Activated CD4-positive, alpha-beta memory T cell treated with anti-CD3 and anti-CD28 coated beads, Interleukin-2, amount 10 ng/mL, durations not matched to agents 7 days and 5 days (primary cell): ENCODE results near the gene PCDHGC3. TPM values are rescaled to one million over a fixed set of nuclear protein-coding genes. Genes with fewer than 3 reads are reported as not detected.

Source experiments
- CTCF ChIA-PET: fragments of 350-600 bp; sonication (Branson Sonifier 250); formaldehyde crosslinking; loops from one replicate; lab custom pipeline; 2021; ENCODE audit warnings: antibody characterized with exemption, inconsistent platforms; lab: Charles Lee
- POLR2A ChIA-PET: fragments of 350-600 bp; sonication (Branson Sonifier 250); formaldehyde crosslinking; loops from one replicate; lab custom pipeline; 2021; ENCODE audit warnings: antibody characterized with exemption; lab: Charles Lee
- DNase-seq: peaks from one replicate; pipeline ENCODE4 v3.0.0-alpha.2; 2020
- H3K27ac Mint-ChIP-seq: one replicate; pipeline ENCODE4 v1.8.0; 2021; ENCODE audit warnings: mild to moderate bottlenecking, mixed read lengths
- H3K27me3 Mint-ChIP-seq: one replicate; pipeline ENCODE4 v1.8.0; 2021; ENCODE audit warnings: mixed read lengths
- H3K36me3 Mint-ChIP-seq: one replicate; pipeline ENCODE4 v1.8.0; 2021; ENCODE audit warnings: low read depth, mixed read lengths
- H3K4me1 Mint-ChIP-seq: one replicate; pipeline ENCODE4 v1.8.0; 2021; ENCODE audit warnings: mixed read lengths
- H3K4me3 Mint-ChIP-seq: one replicate; pipeline ENCODE4 v1.8.0; 2021; ENCODE audit warnings: mild to moderate bottlenecking, mixed read lengths
- H3K9me3 Mint-ChIP-seq: one replicate; pipeline ENCODE4 v1.8.0; 2021; ENCODE audit warnings: mixed read lengths
- total RNA-seq, 2 experiments: library from RNA; stranded (reverse); gene quantifications; one replicate each; pipeline ENCODE4 v1.2.3, GENCODE V29; 2021

PCDHGC3 gene
- total RNA-seq, 2 experiments from 2014 or later = not detected

DNA sequence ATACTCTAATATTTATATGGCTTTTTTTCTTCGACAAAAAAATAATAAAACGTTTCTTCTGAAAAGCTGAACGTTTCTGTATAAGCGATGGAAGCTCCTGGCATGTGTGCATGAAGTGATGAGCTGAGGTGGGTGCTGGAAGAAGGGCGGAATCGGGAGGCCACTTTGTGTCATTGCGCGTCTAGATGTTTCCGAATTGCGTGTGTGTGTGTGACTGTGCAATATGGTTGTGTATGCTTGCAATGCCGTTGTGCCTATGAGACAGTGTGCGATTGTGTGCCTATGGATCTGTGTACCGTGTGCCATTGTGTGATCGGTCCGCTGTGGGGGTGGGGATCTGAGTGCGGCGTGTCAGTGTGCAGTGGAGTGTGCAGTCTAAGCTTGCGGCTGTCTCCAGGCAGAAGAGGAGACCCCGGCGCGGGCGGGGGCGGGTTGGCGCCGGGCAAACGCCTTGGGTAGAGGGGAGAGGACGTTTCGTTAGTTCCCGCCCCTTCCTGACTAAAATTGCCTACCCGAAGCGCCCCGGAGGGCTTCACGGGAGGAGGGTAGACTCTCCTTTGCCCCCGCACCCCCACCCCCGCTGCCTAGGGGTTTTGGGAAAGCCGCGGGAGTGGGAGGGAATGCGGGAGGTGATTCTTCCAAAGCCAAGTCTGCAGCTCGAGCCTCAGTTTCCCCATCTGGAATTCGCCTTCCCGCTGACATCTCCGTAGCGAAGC, 37.3 kb downstream of the PCDHGC3 start:
- no peaks in the 10 kb centered on the region for H3K9me3 Mint-ChIP-seq
- ChIA-PET CTCF (interaction anchor here (0.6 to 4.9 kb wide), 31 partner anchors 11 to 1078 kb away, joined by 3 to 57 read pairs (median 7); partner anchors contain the start of genes PCDHB15, PCDHGA1, PCDHGA10 and PCDHGA11), POLR2A (interaction anchor here (1.4 to 3.5 kb wide), 2 partner anchors 92 to 193 kb away, joined by 3 to 12 read pairs; partner anchors contain the start of genes PCDHGA11 and TAF7)
- H3K4me3 Mint-ChIP-seq = peak overlapping the region; percentile 66
- peaks cover 41% of the 10 kb centered on the region for H3K36me3 Mint-ChIP-seq
- DNase-seq = peak; percentile 26
- H3K27ac Mint-ChIP-seq = peak overlapping the region; percentile 59
- no peaks in the 10 kb centered on the region for H3K27me3 Mint-ChIP-seq
- H3K4me1 Mint-ChIP-seq = peaks cover 30% of the 10 kb centered on the region

DNA sequence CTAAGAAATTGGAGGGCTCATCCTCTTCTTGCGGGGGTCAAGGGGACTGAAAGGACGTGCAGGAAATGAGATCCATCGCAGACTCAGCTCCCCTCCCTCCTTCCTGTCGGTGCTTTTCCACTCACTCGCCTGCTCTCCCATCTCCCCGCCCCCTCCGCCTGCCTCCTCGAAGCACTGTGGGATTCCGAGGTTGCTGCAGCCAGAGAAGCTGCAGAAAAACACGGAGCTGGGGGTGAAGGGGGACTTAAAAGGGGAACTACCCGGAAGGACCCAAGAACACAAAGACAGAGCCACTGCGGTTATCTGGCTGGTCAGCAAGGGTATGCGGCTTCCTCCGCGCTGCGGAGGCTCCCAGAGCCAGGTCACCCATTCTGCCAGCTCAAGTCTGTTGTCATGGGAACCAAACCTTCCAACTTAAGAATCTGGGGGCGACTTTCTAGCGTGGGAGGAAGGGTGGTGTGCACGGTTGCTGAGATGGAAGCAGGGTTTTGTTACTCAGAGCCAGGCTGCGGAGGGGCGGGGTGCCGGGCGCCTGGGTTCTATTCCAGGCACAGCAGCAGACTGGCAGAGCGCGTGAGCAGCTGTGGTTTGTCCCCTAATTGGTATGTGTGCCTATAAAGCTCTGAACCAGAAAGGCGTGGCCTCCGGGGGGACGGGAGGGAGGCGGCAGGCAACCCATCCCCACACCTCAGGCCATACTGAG, 38.0 kb downstream of the PCDHGC3 start:
- POLR2A ChIA-PET = interaction anchor here (1.4 to 3.5 kb wide), 3 partner anchors 10 to 194 kb away, joined by 3 to 12 read pairs (median 5); partner anchors contain the start of genes PCDHGA11 and TAF7
- H3K4me3 Mint-ChIP-seq = peak overlapping the region; percentile 24
- DNase-seq = peak; percentile 23
- H3K36me3 Mint-ChIP-seq = peaks cover 46% of the 10 kb centered on the region
- H3K27me3 Mint-ChIP-seq = no peaks in the 10 kb centered on the region
- CTCF ChIA-PET = interaction anchor here (0.6 to 4.9 kb wide), 25 partner anchors 10 to 194 kb away, joined by 3 to 57 read pairs (median 7); partner anchors contain the start of genes PCDHGA10, PCDHGA11, PCDHGA12 and PCDHGA9
- no peaks in the 10 kb centered on the region for H3K9me3 Mint-ChIP-seq
- no peak overlapping the region for H3K27ac Mint-ChIP-seq
- H3K4me1 Mint-ChIP-seq = peaks cover 30% of the 10 kb centered on the region

DNA sequence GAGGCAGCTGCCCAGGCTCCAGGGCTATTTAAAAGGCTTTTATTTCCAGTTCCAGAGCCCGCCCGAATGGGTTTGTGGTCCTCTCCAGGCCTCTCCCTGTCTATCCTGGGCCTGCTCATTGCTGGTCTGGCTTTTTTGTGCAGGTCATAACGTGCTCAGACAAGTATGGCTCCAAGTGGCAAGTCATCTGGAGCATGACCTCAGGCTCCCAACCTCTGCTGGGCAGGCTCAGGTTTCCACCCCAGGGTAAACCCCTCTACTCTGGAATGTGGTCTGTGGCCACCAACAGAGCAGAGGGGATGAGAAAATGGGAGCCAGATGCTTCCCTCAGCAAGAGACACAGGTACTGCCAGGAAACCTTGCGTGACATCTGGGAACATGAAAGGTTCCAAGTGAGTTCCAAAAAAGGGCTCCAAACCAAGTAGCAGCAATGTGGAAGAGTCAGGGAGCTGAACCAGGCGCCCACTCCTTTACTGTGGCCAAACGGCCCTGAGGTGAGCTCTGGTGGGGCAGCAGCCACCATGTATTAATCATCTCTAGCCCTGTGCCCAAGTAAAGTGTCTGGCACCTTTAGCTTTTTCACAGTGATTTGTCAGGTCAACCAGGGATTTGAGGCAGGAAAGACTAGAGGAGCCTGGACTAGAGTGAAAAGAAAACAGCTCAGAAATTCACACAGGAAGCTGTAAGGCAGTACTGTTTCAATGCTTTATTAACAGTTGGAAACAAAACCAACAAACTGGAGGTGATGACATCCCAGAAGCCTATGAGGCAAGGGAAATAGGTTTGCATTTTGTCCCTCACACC, 38.8 kb downstream of the PCDHGC3 start:
- ChIA-PET POLR2A (interaction anchor here (1.0 to 3.5 kb wide), 3 partner anchors 10 to 194 kb away, joined by 4 to 12 read pairs (median 5); partner anchors contain the start of genes PCDHGA11 and TAF7), CTCF (interaction anchor here (0.6 to 4.9 kb wide), 20 partner anchors 9 to 195 kb away, joined by 3 to 57 read pairs (median 5); partner anchors contain the start of genes DIAPH1, PCDHGA10, PCDHGA11 and PCDHGA12)
- Mint-ChIP-seq H3K4me1 (peaks cover 30% of the 10 kb centered on the region), H3K27me3 (no peaks in the 10 kb centered on the region), H3K9me3 (no peaks in the 10 kb centered on the region), H3K36me3 (peaks cover 54% of the 10 kb centered on the region), H3K27ac (peak overlapping the region; percentile 52), H3K4me3 (no peak overlapping the region)
- DNase-seq = no peak

DNA sequence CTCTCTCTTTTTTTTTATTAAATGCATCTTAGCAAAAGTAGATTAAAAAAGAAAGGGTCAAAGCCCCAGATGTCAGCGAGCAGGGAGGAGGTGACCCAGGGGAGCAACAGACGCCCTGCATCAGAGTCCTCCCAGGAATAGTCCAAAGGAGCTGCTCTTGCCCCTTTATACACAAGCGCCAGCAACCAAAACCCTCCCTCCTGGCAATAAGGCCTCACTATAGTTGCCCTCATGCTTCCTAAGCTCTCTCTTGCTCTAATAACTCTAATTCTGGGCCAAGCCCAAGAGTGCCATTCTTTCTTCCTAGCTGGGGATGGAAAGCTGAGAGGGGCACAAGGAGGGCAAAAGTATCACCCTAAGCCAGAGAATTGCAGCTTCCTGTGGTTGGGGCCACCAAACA, 39.4 kb downstream of the PCDHGC3 start:
- Mint-ChIP-seq H3K27me3 (no peaks in the 10 kb centered on the region), H3K9me3 (no peaks in the 10 kb centered on the region), H3K27ac (peak overlapping the region; percentile 52), H3K36me3 (peaks cover 60% of the 10 kb centered on the region), H3K4me1 (peaks cover 28% of the 10 kb centered on the region), H3K4me3 (no peak overlapping the region)
- ChIA-PET CTCF (interaction anchor here (0.9 to 3.7 kb wide), 11 partner anchors 8 to 165 kb away, joined by 3 to 16 read pairs (median 4); partner anchors contain the start of genes DIAPH1, PCDHGA10, PCDHGA12 and PCDHGB1), POLR2A (interaction anchor here (1.0 to 1.4 kb wide), 2 partner anchors 9 to 94 kb away, joined by 4 to 5 read pairs; partner anchors contain the start of gene PCDHGA11)
- DNase-seq = no peak

DNA sequence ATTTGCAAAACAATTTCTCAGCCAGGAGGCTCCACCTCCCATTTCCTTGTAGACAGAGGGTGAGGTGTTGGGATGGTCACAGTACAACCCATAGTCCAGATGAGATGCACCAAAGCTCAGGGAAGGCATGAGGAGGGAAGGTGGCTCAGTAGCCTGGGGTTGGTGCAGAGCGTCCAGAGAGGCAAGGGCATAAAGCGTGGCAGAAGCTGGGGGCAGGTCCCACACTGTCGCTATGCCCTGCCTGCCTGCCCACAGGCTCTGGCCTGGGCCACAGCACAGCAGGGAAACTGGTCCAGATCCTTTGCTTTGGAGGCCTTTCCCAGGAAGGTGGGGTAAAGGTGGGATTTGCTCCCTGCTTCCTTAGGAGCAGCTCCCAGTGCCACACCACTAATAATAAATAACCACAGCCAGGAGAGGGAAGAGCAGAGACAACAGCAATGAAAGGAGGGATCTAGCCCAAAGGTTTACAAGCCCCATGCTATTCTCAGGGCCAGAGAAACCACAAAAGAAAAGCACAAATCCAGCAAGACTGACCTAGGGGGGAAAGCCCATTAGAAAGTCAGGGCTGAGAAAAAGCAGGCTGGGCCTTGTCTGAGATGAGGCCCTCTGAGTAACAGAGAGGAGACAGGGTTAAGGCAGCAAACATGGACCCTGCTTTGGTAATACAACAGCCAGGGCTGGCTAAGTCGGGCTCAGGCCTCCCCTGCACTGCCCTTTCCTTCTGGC, 40.3 kb downstream of the PCDHGC3 start:
- Mint-ChIP-seq H3K4me1 (peaks cover 31% of the 10 kb centered on the region), H3K27ac (no peak overlapping the region)
- POLR2A ChIA-PET = no interaction called here

DNA sequence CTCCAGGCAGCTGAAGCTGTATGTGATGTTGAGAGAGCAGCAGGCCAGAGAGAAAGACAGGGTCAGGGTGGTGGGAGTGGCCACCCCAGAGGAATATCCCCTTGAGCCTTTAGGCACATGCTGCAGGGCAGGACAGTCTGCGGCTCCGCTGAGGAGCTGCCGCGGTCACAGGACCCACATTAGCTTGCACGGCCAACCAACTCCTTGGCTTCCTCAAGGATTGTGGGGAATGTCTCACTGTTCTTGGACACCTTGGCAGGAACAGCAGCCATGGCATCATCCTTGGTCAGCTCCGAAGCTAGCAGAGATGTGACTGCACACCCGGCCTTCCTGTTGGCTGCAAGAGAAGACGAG, 40.9 kb downstream of the PCDHGC3 start:
- Mint-ChIP-seq H3K27ac (no peak overlapping the region), H3K4me3 (no peak overlapping the region), H3K36me3 (peaks cover 73% of the 10 kb centered on the region), H3K9me3 (no peaks in the 10 kb centered on the region), H3K4me1 (peaks cover 36% of the 10 kb centered on the region), H3K27me3 (no peaks in the 10 kb centered on the region)
- DNase-seq = no peak
- ChIA-PET CTCF (interaction anchor here (0.9 to 1.6 kb wide), 2 partner anchors 41 to 47 kb away, joined by 3 to 4 read pairs; no protein-coding TSS in a partner anchor), POLR2A (no interaction called here)

More for the DNA sequence above, 40.3 kb downstream of the PCDHGC3 start:
- Mint-ChIP-seq H3K36me3 (peaks cover 69% of the 10 kb centered on the region), H3K4me3 (no peak overlapping the region), H3K9me3 (no peaks in the 10 kb centered on the region), H3K27me3 (no peaks in the 10 kb centered on the region)
- DNase-seq = no peak
- CTCF ChIA-PET = interaction anchor here (0.9 to 3.7 kb wide), 10 partner anchors 7 to 166 kb away, joined by 3 to 16 read pairs (median 4); partner anchors contain the start of genes PCDHGA10, PCDHGA12, PCDHGB1 and PCDHGB7

DNA sequence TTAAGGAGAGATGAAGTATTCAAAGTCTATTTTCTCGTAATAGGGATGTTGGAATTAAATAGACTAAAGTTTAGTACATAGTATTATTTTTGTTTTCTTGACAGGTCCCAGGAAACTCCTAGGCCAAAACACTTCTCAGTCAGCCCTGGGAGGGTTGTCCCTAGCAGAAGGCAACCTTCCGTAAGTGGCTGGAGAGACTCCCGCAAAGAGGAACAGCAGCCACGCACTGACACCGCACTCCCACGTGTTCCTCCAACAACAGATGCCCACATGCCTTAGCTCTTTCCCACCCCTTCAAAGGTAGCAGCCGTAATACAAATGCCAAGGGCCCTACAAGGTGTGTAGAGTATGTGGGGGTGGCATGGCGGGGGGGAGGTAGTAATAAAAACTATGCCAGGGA, 41.5 kb downstream of the PCDHGC3 start:
- ChIA-PET CTCF (interaction anchor here (0.9 to 1.6 kb wide), 3 partner anchors 40 to 47 kb away, joined by 3 to 4 read pairs (median 4); no protein-coding TSS in a partner anchor), POLR2A (no interaction called here)
- peaks cover 41% of the 10 kb centered on the region for H3K4me1 Mint-ChIP-seq
- H3K27me3 Mint-ChIP-seq = no peaks in the 10 kb centered on the region
- H3K36me3 Mint-ChIP-seq = peaks cover 79% of the 10 kb centered on the region
- H3K27ac Mint-ChIP-seq = no peak overlapping the region
- DNase-seq = no peak
- no peak overlapping the region for H3K4me3 Mint-ChIP-seq
- H3K9me3 Mint-ChIP-seq = no peaks in the 10 kb centered on the region

DNA sequence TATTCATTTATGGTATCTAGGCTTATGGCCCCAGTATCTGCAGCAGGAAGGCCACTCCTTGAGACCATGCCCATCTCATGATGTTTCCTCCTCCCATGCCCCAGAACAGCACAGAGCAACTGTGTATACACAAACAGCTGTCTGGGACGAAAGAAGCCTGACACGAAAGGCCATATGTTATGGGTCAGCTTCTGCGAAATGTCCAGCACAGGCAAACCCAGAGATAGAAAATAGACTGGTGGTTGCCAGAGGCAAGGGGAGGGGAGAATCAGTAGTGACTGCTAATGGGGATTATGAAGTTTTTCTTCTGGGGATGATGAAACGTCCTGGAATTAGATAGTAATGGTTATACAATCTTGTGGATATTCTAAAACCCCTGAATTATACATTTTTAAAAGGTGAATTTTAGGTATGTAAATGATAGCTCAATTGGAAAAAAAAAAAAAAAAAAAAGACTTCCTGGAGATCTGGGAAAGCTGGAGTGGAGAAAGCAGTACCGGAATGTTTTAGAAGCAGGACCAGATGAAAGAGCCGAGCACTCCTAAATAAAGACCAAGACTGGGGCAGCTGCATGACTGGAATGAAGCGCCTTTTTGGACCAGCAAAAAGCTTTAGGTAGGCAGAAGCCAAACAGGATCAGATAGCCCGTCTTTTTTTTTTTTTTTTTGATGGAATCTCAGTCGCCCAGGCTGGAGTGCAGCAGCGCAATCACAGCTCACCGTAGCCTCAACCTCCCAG, 42.3 kb downstream of the PCDHGC3 start:
- Mint-ChIP-seq H3K36me3 (peaks cover 81% of the 10 kb centered on the region), H3K27ac (no peak overlapping the region), H3K4me1 (peaks cover 40% of the 10 kb centered on the region)

DNA sequence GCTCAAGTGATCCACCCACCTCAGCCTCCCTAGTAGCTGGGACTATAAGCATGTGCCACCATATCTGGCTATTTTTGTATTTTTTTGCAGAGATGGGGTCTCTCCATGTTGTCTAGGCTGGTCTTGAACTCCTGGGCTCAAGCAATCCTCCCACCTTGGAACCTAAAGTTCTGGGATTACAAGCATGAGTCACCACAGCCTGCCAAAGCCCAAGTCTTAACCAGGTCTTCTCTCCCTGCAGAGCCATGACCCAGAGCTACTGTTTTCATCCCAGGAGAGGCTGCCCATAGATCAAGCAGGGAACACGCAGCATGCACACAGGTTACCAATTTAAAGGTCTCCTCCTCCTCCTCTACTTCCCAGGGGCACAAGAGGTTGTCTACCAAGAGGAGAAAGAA, 42.9 kb downstream of the PCDHGC3 start:
- no peak for DNase-seq
- Mint-ChIP-seq H3K27ac (no peak overlapping the region), H3K9me3 (no peaks in the 10 kb centered on the region), H3K4me3 (no peak overlapping the region), H3K4me1 (peaks cover 38% of the 10 kb centered on the region), H3K27me3 (no peaks in the 10 kb centered on the region), H3K36me3 (peaks cover 85% of the 10 kb centered on the region)
- ChIA-PET POLR2A (no interaction called here), CTCF (interaction anchor here (0.6 to 1.4 kb wide), 5 partner anchors 40 to 871 kb away, joined by 3 to 4 read pairs (median 3); partner anchors contain the start of gene PCDHGA12)

More for the DNA sequence above, 42.3 kb downstream of the PCDHGC3 start:
- H3K27me3 Mint-ChIP-seq = no peaks in the 10 kb centered on the region
- H3K4me3 Mint-ChIP-seq = no peak overlapping the region
- no peak for DNase-seq
- H3K9me3 Mint-ChIP-seq = no peaks in the 10 kb centered on the region
- POLR2A ChIA-PET = no interaction called here
- CTCF ChIA-PET = interaction anchor here (0.6 to 1.4 kb wide), 5 partner anchors 40 to 871 kb away, joined by 3 to 4 read pairs (median 3); partner anchors contain the start of gene PCDHGA12

DNA sequence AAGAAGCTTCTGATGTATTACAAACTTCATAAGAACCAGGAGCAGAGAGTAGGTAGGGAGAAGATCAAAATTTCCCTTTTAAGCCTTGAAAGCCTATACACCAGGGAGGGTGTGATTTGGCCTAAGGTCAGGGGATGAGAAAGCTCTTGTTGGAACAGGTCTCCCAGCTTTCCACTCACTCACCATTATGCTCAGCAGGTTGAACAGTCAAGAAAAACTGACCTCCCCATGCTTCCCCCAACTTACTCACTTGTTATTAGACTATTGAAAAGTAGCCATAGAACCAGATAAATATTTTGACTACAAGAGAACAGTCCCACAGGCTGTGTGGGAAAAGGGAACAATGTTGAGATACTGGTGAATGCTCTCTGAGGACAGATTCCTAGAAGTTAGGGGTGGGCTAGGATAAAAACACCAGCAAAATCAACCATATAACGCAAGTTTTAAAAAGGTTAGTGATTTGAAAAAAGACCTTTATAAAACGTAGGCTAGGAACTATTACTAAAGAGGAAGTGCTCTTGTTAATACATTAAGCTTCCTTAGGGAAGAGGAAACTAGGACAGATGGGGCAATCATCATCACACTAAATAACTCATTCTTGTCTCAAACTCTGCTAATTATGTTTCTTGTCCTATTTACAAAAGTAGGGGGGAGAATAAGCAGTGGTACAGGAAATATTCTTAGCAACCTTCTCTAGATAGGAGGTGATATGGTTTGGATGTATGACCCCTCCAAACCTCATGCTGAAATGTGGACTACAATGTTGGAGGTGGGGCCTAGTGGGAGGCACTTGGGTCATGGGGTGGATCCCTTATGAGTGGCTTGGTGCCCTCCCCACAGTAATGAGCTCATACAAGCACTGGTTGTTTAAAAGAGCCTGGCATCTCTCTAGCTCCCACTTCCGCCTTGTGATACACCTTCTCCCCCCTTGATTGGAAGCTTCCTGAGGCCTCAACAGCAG, 44.1 kb downstream of the PCDHGC3 start:
- POLR2A ChIA-PET = no interaction called here
- peaks cover 88% of the 10 kb centered on the region for H3K36me3 Mint-ChIP-seq
- H3K27ac Mint-ChIP-seq = no peak overlapping the region
- no peak overlapping the region for H3K4me3 Mint-ChIP-seq
- no peaks in the 10 kb centered on the region for H3K27me3 Mint-ChIP-seq
- DNase-seq = no peak
- H3K9me3 Mint-ChIP-seq = no peaks in the 10 kb centered on the region
- CTCF ChIA-PET = interaction anchor here (1.9 to 3.3 kb wide), 2 partner anchors 37 to 107 kb away, joined by 12 read pairs; partner anchors contain the start of gene PCDHGA10
- H3K4me1 Mint-ChIP-seq = peaks cover 31% of the 10 kb centered on the region
